GM18499 (cell line): ENCODE measurements around the gene SUPT3H.
A peak's percentile ranks its signal among the peaks of the same experiment; 100 is the strongest.

Experiments used
- ATAC-seq: cut with Tn5 transposase; IDR thresholded peaks from one replicate; pipeline ENCODE4 v1.9.1; 2021; ENCODE audit warnings: moderate number of reproducible peaks; ENCODE audit not compliant: insufficient read depth, unreplicated experiment

Gene SUPT3H

DNA sequence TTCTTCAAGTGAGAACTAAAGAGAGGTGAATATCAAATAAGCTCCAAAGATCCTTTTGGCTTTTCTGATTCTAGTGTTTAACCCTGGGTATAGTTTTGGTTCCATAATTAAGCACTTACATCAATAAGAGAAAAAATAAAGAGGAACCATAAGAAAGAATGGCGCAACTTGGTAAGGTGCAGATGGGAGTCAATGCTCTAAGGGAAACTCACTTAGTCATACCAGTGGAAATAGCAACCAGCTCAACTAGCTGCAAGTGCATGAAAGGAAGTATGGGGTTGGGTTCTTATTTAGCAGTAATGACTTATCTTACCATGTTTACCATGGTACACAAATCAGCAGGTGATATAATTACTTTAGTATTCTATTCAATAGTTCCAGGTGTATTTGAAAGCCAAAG is 346.1 kb downstream of the SUPT3H start:
- ATAC-seq, result no peak

DNA sequence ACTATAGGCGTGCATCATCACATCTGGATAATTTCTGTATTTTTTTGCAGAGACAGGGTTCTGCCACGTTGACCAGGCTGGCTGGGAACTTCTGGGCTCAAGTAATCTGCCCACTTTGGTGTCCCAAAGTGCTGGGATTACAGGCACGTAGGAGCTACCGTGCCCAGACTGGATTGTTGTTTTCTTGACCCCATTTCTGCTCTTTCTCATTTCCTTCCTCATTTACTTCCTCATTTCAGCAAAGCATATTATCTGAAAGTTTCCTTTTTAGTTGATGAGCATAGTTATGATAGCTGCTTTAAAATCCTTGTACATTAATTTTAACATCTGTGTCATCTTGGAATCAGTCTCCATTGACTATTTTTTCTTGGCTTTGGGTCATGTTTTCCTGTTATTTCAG is 350.6 kb downstream of the SUPT3H start:
- ATAC-seq, result no peak

DNA sequence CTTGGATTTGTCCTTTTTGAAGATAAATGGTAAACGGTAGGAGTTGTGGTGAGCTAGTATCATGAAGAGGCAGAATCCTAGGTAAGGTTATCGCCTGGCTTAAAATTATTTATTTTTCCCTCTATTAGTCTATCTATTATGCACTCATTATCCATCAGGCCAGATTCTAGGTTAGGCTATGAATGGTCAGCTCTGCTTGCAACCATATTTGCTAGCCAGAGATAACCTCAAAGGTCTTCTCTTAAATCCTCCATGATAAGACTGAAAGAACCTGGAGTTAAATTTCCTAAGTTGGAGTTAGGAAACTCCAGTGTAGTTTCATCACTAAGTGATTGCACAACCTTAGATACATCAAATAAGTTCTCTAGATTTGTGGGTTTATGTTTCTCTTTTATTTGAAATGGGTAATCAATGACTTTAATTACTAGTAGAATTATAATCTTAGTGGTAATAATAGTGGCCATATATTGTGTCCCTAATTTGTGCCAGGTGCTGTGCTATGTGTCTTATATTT is 351.7 kb downstream of the SUPT3H start:
- no peak for ATAC-seq

DNA sequence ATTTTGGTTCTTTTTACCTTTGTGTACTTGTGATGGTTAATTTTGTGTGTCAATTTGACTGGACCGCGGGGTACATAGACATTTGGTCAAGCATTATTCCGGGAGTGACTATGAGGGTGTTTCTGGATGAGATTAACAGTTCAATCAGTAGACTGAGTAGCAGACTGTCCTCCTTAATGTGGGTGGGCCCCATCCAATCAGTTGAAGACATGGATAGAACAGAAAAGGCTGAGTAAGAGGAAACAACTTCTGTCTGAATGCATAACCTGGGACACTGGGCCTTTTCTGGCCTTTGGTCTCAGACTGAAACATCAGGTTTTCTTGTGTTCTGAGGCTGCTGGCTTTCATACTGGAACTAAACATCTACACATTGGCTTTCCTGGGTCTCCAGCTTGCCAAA is 353.1 kb downstream of the SUPT3H start:
- ATAC-seq, result no peak

DNA sequence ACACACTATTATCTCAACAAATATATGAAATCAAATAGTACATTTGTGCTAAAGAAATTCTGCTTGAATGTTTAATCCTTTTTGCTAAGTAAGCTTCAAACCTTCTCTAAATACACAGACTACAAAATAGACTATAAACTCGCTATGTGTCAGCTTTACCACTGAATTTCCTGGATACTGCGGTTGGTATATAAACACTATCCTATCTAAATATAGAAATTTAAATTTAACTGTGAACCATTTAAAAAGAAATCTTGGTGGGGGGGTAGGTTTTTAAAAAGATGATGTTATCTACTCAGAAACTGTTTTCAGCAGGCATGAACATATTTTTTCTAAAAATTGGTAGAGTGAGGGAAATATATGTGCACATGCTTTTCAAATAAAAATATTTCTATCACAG is 356.1 kb downstream of the SUPT3H start:
- no peak for ATAC-seq

DNA sequence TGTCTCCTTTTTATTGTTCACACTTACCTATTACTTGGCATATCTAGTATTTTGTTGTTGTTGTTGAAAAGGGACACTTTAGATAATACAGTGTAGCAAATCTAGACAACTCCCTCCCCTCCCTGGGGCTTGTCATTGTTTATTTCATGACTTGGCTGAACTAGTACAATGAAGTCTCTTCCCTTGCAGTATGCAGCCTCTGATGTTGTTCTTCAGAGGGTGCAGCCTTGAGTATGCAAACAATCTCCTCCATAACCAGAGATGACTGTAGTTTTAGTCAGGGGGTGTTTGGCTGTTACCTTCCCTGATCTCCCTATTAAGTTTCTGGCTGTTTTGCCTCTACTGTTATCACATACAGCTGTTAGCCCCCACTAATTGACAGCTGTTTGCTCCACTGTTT is 365.0 kb downstream of the SUPT3H start:
- no peak for ATAC-seq

DNA sequence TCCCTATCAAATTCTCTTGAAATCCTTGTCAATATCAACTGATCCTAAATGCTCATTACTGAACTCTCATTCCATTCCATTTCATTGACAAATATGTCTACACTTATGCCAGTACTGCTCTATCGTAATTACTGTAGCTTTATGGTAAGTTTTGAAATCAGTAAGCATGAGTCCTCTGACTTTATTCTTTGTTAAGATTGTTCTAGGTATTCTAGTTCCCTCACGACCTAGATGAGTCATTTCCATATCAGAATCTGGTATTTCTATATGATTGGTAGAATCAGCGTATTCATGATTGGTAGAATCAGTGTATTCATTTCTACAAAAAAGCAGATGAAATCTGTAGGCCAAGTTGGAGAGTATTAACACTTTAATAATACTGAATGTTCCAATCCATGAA is 368.2 kb downstream of the SUPT3H start:
- ATAC-seq, result no peak

DNA sequence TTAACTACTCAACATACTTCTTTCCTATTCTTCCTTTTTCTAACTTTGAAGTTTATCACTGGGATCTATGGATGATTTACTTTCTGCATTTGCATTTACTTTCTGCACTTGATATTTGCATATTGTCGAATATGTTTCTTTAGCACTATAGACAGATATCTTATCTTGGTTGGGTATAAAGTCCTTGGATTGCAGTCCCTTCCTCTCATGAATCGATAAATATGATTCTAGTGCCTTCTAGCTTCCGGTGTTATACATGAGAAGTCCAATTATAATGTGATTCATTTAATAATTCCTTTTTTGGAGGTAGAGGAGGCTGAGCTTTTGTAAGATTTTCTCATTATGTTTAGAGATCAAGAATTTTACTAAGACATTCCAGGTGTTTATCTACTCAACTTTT is 370.8 kb downstream of the SUPT3H start:
- ATAC-seq, result no peak

DNA sequence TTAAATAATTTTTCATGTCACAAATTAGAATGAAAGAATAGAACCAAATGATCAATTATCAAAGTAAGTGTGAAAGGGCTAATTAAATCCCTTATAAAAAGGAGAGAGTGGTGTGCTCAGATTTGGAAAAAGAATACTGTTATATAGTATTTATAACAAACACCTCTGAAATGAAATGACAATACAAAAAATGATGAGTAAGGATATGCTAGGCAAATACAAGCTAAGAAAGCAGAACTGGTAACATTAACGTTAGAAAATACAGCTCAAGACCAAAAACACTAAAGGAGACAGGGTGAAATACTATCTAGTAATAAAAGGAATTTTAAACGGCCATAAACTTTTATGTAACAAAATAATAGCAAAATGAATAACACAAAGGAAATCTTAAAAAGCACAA is 373.8 kb downstream of the SUPT3H start:
- no peak for ATAC-seq

DNA sequence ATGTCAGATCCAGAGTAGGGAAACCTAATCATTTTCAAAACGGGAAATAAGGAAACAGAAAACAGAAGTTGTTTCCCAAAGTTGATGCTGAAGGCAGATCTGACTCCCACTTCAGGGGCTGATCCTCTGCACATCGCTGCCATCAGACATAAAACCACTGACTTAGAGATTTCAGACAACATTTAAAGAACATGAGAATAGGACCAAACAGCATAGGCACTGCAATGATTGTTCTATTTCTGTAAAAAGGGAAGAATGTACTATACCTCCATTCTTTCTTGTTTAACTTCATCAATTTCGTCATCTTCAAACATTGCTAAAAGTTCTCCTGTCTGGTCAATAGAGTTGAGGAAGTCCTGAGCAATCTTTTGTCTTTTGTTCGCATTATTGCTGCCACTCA is 374.3 kb downstream of the SUPT3H start:
- no peak for ATAC-seq

DNA sequence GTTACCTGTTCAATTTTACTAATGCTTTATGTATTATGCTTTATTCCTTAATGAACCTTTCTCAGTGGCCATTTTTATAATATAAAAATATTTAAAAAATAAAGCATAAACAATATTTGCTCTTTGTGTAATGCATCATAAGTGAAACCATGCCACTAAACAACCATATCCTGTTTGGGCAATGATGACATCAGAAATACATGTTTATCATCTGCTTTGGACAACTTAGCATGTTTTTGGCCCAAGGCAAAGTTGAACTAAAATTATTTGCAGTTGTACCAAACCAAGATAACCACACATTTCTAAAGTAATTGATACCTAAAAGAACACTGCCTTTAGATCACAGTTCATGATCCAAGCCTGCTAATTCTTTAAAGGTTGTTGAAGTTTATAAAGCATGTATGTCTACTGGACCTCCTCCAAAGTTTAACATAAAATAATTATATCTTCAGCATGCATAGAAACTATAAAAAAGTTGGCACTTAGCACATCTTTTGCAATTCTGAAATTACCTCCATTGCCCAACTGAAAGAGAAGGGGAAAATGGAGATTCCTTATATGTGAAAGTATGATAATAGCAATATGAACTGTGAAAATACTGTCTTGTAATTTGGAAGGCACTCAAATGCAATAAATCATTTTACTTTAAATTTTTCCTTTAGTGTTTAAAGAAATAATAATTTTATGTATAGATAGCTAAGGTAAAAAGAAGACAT is 375.2 kb downstream of the SUPT3H start:
- no peak for ATAC-seq

DNA sequence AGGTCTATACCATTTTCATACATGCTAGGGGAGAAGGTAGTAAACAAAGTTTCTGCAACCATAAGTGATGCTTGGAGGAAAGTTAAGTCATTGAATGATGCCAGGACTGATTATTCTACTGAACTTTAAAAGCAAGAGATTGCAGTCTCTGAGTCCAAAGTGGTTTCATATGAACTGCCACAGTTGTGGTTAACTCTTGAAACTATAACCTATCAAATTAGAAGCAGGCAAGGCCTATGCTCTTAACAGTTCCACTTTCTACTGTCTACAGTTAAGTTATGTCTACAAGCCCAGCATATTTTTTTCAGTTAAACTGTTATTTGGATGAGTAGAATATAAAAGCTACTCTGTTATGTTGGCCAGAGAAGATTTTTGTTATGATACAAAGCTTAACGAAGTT is 376.1 kb downstream of the SUPT3H start:
- peak; percentile 98 for ATAC-seq

DNA sequence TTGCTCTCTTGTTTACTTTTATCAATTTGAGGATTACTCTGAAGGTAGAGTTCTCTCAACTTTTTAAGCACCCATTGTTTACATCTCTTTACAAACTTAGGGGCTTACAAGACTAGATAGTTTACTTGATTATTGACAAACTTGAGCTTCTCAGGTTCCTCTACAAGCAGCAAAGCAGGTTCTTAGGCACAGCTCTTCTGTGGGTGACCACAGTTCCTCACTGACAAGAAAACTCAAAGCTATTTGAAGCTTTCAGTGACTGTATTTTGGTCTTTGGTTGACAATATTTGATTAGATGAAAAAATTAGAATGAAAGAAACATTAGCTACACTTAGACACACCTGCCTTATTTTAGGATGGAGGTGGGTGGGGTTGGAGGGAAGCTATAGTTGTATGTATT is 376.9 kb downstream of the SUPT3H start:
- ATAC-seq, result no peak

DNA sequence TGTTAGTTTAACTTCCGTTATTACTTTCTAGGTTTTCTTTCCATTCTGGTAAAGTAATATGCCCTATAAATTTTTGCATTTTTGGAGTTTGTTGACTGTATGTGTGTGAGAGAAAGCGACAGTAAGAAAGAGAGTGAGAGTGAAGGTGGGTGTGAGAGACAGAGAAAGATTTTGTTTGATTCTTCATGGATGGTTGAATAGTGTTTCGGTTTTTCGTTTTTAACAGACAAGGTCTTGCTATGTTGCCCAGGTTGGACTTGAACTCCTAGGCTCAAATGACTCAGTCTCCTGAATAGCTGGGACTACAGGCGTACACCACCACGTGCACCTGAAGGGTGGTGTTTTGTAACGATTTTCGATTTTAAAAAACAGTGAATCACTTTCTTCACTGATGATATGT is 378.7 kb downstream of the SUPT3H start:
- no peak for ATAC-seq

DNA sequence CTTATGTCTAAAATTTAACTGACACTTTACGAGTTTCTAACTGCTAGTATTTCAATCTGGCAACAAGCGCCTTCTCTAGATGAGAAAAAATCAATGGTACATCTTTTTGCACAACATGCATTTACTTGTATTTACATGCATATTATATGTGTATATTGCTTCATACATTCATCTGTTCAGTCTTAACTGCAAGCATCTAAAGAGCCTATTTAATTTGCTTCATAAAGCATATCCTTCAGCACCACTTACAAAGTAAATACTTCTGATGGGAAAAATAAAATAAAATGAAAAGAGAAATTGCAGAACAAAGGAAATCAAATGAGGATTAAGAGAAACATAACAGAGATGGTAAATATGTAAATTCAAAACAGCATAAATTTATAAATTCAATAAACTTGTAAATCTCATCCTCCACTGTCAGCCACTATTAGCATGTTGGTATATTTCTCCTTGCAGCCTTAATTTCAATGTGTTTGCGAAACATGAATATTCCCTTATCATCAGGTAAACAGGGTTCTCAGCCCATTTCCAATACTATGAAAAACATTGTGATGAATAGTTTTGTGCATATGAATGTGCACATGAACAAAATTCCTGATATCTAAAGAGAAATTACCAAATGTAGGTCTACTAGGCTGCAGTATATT is 382.1 kb downstream of the SUPT3H start:
- ATAC-seq, result no peak

DNA sequence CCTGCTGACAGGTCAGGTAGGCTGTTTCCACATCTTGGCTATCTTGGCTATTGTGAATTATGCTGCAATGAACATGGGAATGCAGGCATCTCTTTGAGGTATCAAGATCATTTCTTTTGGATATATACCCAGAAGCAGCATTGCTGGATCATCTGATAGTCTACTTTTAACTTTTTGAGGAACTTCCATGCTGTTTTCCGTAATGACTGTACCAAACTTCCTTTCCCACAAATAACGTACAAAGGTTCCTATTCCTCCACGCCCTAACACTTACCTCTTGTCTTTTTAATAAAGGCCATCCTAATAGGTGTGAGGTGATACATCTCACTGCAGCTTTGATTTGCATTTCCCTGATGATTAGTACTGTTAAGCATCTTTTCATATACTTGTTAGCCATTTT is 388.3 kb downstream of the SUPT3H start:
- ATAC-seq, result no peak

DNA sequence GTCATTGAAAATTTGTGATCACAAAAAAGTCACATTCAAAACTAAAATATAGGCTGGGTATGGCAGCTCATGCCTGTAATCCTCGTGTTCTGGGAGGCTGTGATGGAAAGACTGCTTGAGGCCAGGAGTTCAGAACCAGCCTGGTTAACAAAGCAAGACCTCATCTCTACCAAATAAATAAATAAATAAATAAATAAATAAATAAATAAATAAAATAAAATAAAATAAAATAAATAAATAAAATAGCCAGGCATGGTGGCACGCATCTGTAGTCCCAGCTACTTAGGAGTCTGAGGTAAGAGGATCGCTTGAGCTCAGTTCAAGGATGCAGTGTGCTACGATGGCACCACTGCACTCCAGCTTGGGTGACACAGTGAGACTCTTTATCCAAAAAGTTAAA is 392.7 kb downstream of the SUPT3H start:
- no peak for ATAC-seq

DNA sequence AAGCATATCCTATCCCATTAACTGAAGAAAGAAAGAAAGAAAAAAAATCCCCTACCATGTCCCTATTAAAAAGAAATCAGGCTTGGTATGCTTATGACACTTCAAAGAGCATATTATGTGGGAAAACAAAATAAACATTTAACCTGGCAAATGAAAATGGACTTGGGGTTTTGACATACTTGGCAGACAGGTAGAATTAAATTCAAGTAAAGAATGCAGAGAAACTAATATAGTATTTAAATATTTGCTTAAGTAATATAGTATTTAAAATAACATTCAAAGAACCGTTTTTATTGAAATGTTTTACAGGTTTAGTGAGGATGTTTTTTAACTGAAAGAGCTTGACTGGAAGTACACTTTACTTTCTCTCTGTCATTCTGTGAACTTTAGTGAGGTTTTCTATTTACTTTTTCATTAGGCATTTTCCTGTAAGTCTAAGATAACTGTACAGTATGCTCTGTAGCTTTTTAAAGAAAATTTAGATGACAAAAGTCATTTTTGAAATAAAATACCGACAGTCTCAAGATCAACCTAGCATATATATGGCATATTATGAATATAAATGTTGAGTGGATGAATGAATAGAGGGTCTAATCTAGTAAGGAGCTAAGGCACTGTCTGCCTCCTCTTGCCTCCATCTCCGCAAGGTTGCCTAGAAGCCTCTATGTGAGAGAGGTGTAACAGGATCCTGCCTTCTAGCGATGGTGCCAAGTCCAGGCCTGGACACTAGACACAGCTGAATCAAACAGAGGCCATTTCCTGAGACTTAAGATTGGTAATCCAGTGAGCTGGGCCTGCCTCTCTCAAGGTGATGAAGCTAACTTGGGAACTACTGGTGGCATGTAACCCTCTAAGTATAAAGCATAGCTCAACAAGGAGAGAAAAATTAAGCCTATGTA is 394.0 kb downstream of the SUPT3H start:
- no peak for ATAC-seq

DNA sequence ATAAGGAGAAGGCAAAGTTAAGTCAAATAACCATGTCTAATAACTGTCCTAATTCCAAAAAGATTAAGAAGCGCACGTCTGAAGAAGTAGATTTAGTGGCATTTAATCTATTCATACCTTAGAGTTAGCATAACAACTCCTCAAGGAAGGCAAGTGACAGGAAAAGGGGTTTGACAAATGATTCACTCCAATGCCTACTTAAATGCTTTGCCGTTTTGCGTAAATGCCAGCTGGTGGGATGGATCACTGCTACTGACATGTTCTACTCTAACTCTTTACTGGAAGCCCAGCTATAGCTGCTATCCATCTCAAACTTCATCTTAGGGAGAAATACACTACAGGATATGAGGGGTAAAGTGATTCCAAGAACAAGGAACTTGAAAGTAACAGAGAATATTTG is 396.9 kb downstream of the SUPT3H start:
- no peak for ATAC-seq

DNA sequence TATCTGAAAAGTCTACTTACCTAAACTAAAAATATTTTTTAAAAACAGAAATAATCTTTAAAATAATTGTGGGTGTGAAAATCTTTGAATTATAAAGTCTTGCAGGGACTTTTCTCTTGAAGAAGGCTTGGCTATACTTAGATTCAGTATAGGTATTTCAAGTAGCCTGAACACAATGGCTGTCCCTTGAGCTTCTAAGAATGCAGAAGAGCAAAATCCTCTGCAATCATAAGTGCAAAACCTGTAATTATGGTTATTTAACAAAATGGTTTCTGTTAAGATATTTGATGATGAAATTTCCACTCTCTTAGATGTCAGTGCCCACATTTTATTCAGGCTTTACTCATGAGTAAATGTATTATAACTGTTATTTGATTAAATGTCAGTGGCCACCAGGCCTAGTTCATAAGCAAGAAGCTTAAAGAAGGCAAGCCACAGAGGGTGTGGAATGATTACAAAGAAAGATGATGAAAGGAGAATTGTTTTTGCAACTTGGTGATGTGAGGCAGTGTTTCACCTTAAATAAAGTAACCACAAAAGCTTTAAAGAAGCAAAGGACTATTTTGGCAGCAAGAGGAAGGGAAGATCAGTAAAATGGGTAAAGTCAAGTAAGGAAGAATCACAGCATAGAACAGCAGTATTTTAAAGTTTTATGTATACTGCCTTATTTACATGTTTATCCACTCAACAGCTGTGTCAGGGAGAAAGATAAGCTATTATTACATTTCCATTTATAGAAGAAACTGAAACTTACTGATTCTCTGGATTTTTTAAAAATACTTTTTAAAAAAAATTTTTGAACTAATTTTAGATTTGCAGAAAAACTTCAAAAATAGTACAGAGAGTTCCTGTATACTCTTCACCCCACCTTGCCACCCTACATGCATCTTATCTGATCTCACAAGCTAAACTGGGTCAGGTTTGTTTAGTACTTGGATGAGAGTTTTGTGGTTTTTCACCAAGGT is 400.8 kb downstream of the SUPT3H start:
- ATAC-seq, result no peak
